SIG-M5 treated with dmso at 0.1 percent for 504 hours (cell line): Measurements from ENCODE around the gene ZP1.

Experiments
- DNase-seq: peaks from one replicate; lab custom pipeline; 2025; ENCODE audit not compliant: unreplicated experiment; lab: John Stamatoyannopoulos, UW

The ZP1 gene

GRCh38 chr11:60857378-60858232, 9.7 kb upstream of the ZP1 start:
- no peak for DNase-seq

- DNase-seq: no peak
Observed at GRCh38 chr11:60858236-60858635, 9.1 kb upstream of the ZP1 start.

GRCh38 chr11:60858731-60859464, 8.4 kb upstream of the ZP1 start:
- no peak for DNase-seq

GRCh38 chr11:60859616-60860250, 7.6 kb upstream of the ZP1 start:
- DNase-seq: no peak

- no peak for DNase-seq
Observed at GRCh38 chr11:60860943-60861342, 6.4 kb upstream of the ZP1 start.

- DNase-seq: no peak
Observed at GRCh38 chr11:60862171-60862570, 5.2 kb upstream of the ZP1 start.

GRCh38 chr11:60863550-60864521, 3.5 kb upstream of the ZP1 start:
- no peak for DNase-seq

- DNase-seq: no peak
Observed at GRCh38 chr11:60864856-60865513, 2.4 kb upstream of the ZP1 start.

GRCh38 chr11:60867871-60868681, 734 bp downstream of the ZP1 start:
- no peak for DNase-seq

- DNase-seq: no peak
Observed at GRCh38 chr11:60868682-60869450, 1.5 kb downstream of the ZP1 start.

- DNase-seq: no peak
Observed at GRCh38 chr11:60869451-60869825, 2.1 kb downstream of the ZP1 start.

GRCh38 chr11:60870276-60870675, 2.9 kb downstream of the ZP1 start:
- no peak for DNase-seq

GRCh38 chr11:60870733-60871377, 3.5 kb downstream of the ZP1 start:
- no peak for DNase-seq

GRCh38 chr11:60871378-60872061, 4.2 kb downstream of the ZP1 start:
- no peak for DNase-seq

- peak; percentile 30 for DNase-seq
Observed at GRCh38 chr11:60872124-60872960, 5.0 kb downstream of the ZP1 start.

- peak; percentile 56 for DNase-seq
Observed at GRCh38 chr11:60872961-60873524, 5.7 kb downstream of the ZP1 start.
